AG20443 (cell line): ENCODE data around the gene GDPD2.

Experiments
- DNase-seq: peaks from one replicate; pipeline ENCODE4 v3.0.0; 2012; ENCODE audit warnings: low spot score, mixed read lengths

GDPD2 gene

GRCh38 chrX:70437921-70438665 is 15.0 kb downstream of the GDPD2 start:
- no peak for DNase-seq

- peak; percentile 23 for DNase-seq
These were observed 15.9 kb downstream of the GDPD2 start for GRCh38 chrX:70439016-70439415.

- DNase-seq, result no peak
These were observed 19.1 kb downstream of the GDPD2 start for GRCh38 chrX:70442224-70442623.

GRCh38 chrX:70444326-70444945 is 21.3 kb downstream of the GDPD2 start, which contains the start of gene DLG3:
TSS of gene DLG3 (plus strand) at chrX:70444835. CDS start at chrX:70445202, 367 bp downstream.
- DNase-seq, result peak; percentile 64

GRCh38 chrX:70444946-70445656 is 22.0 kb downstream of the GDPD2 start:
- DNase-seq, result no peak

GRCh38 chrX:70445951-70446350 is 22.8 kb downstream of the GDPD2 start:
- DNase-seq, result no peak

GRCh38 chrX:70446380-70447350 is 23.6 kb downstream of the GDPD2 start:
- no peak for DNase-seq

GRCh38 chrX:70449457-70449966 is 26.4 kb downstream of the GDPD2 start:
- no peak for DNase-seq

GRCh38 chrX:70452143-70452733 is 29.1 kb downstream of the GDPD2 start:
- DNase-seq, result peak; percentile 65

- DNase-seq, result no peak
These were observed 30.0 kb downstream of the GDPD2 start for GRCh38 chrX:70453024-70453618.

- peak; percentile 64 for DNase-seq
These were observed 31.6 kb downstream of the GDPD2 start for GRCh38 chrX:70454441-70455365.

GRCh38 chrX:70455366-70456202 is 32.5 kb downstream of the GDPD2 start:
- no peak for DNase-seq

GRCh38 chrX:70456256-70456655 is 33.1 kb downstream of the GDPD2 start:
- DNase-seq, result no peak

GRCh38 chrX:70461026-70461425 is 37.9 kb downstream of the GDPD2 start:
- DNase-seq, result no peak

GRCh38 chrX:70464051-70464450 is 40.9 kb downstream of the GDPD2 start:
- DNase-seq, result no peak

- no peak for DNase-seq
These were observed 43.9 kb downstream of the GDPD2 start for GRCh38 chrX:70466968-70467367.

GRCh38 chrX:70468709-70469108 is 45.6 kb downstream of the GDPD2 start:
- no peak for DNase-seq

- DNase-seq, result no peak
These were observed 47.8 kb downstream of the GDPD2 start for GRCh38 chrX:70470850-70471289.
